GM23338 (cell line): ENCODE results near the gene BTBD19.

Experiments used
- REST ChIP-seq: IDR thresholded peaks from one replicate; pipeline ENCODE4 v1.6.1; 2018; ENCODE audit warnings: antibody characterized with exemption; ENCODE audit not compliant: unreplicated experiment
- ZNF462 ChIP-seq: fragments of 250-450 bp; sonication (Bioruptor Pico); IDR thresholded peaks from 2 replicates; pipeline ENCODE4 v1.5.0; 2020; ENCODE audit warnings: mild to moderate bottlenecking, moderate library complexity

GRCh38 chr1:44811234-44811633 lies 2.9 kb downstream of the BTBD19 start:
- TF ChIP-seq REST (no peak), ZNF462 (CRISPR knock-in tag) (no peak)
